Heart left ventricle (tissue), 13 donors: Measurements from ENCODE around the gene GABRR3.

ENCODE experiments used
- POLR2A ChIP-seq, 2 donors: fragments of 450-650 bp; IDR thresholded peaks; one replicate each; pipeline ENCODE4 v1.6.1; 2017; ENCODE audit warnings: antibody characterized with exemption in 2 of 2, mild to moderate bottlenecking in 2 of 2, moderate library complexity in 2 of 2
- TF ChIP-seq, protein P1 (sequence below), 12 donors: fragments of 200-600 bp; sonication (generic) in 4 of 12; IDR thresholded peaks; one replicate each; pipeline versions ENCODE4 v1.5.0 to v1.8.0; 2018 to 2022; ENCODE audit warnings: antibody characterized with exemption in 12 of 12, mild to moderate bottlenecking in 5 of 12
- donor health status: ischemic (EF 13 %, LVEDD 7.1; RV severe dilation, severe dysfunction).
- donor health status: DM: no; HTN: yes; CAD: no.
- donor health status: DM: no; HTN: no; CAD: no.
- donor health status: ischemic (EF 25% LVEDD 6.9; RV normal size, moderate dysfunction).
- donor health status: ischemic (EF 25% LVEDD 5.7; RV mildly dilated, moderate dysfunction).
- donor health status: ischemic (EF 35%, LVEDD 5.7; RV mildly dilated, moderate dysfunction).
- donor health status: nonischemic (EF 11% LVEDD 7.7; RV severe dilation, severe dysfunction).
- donor health status: DM: yes; HTN: yes; CAD: no.
- donor health status: PGD.
- donor health status: ischemic (EF 29% LVEDD 5.4; RV normal size, mild dysfunction).
- donor health status: nonischemic (EF 23%, LVEDD 6.1; RV moderate dilation, normal function).

DNA sequence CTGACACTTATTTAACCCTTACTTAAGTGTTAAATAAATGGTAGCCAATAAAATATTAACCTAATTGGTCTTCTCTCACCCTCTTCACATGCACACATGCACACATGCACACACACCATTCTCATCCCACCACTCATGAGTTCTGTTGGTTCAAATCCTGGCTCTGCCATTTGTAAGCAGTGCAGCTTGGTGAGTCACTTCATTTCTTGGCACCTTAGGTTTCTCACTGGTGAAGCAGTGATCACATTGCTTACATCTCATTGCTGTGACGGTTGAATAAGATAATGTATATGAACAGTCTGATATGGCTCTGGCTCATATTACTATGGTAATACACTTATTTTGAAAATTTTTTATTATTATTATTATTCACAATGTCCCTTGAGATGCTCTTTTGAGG is 96.7 kb downstream of the GABRR3 start:
- TF ChIP-seq, protein P1, sequence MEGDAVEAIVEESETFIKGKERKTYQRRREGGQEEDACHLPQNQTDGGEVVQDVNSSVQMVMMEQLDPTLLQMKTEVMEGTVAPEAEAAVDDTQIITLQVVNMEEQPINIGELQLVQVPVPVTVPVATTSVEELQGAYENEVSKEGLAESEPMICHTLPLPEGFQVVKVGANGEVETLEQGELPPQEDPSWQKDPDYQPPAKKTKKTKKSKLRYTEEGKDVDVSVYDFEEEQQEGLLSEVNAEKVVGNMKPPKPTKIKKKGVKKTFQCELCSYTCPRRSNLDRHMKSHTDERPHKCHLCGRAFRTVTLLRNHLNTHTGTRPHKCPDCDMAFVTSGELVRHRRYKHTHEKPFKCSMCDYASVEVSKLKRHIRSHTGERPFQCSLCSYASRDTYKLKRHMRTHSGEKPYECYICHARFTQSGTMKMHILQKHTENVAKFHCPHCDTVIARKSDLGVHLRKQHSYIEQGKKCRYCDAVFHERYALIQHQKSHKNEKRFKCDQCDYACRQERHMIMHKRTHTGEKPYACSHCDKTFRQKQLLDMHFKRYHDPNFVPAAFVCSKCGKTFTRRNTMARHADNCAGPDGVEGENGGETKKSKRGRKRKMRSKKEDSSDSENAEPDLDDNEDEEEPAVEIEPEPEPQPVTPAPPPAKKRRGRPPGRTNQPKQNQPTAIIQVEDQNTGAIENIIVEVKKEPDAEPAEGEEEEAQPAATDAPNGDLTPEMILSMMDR (IDR thresholded peaks at IDR 0.05), result no peak
- TF ChIP-seq POLR2A (IDR thresholded peaks at IDR 0.05), result no peak
